NCI-H748 (cell line): ENCODE data around the gene PRXL2C.
"Not testable (repeated sequence)": the region's sequence is repeated elsewhere in the genome, so short reads cannot be mapped to it uniquely, and the experiment has no call there.

Experiments used
- DNase-seq: peaks from one replicate; lab custom pipeline; 2025; ENCODE audit not compliant: unreplicated experiment; lab: John Stamatoyannopoulos, UW

The PRXL2C gene

DNA sequence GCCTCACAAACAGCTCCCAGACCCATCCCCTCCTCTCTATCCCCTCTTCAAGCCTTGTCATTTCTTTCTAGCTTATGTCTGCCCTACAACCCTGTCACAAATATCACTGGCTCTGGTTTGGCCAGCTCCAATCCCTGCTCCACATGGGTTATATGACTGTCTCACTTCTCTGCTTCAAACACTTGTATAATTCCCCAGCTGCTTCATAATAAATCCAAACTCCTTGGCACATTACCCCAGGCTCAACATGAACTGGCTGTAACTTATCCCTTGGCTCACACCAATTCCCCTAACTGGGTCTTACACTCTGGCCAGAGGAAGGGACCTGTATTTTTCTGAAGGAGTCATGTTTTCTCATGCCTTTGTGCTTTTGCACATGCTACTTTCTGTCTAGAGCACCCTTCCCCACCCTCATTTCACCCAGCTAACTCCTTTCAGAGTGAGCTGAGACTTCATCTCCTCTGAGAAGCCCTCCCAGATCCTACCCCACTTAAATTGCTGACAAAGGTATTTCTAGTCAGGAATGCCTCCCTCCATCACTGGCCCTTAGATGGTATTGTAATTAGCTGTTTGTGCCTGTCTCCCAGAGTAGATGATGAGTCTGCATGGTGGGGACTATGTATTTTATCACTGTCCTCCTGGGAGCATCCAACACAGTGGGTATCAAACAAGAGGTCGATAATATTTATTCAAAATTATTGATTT lies 5.3 kb downstream of the PRXL2C start:
- DNase-seq = no peak

DNA sequence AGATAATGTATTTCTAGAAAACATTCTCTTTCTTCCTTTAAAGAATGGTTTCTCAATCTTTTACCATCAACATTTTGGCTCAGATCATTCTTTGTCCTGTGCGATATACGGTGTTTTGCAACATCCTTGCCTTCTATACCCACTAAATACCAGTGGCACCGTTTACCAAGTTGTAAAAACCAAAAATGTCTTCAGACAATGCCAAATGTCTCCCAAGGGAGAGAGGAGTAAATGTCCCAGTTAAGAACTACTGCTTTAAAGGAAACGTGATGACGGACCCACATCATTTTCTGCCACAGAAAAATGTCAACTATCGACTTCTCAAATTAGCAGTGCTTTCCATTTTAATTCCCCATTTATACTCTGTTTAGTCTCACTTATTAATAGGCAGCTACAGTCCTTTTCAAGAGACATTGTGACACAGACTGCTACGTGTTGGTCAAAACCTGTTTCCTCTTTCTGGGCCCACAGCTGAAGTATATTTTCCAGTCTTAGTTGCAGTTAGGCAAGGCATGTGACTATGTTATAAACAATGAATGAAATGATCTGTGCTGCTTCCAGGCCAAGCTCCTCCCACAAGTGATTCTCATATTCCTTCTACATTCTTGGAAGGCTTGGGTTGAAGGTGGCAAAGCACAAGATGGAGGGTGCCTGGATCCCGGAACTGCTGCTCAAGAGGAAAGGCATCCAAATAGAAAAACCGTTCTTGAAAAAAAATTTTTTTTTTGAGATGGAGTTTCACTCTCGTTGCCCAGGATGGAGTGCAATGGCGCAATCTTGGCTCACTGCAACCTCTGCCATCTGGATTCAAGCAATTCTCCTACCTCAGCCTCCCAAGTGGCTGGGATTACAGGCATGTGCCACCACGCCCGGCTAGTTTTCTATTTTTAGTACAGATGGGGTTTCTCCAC lies 8.8 kb downstream of the PRXL2C start:
- DNase-seq = no peak

- peak; percentile 97 for DNase-seq
These were observed 11.0 kb downstream of the PRXL2C start for GRCh38 chr9:96644137-96644536.

GRCh38 chr9:96641514-96641913 lies 13.6 kb downstream of the PRXL2C start:
- no peak for DNase-seq

DNA sequence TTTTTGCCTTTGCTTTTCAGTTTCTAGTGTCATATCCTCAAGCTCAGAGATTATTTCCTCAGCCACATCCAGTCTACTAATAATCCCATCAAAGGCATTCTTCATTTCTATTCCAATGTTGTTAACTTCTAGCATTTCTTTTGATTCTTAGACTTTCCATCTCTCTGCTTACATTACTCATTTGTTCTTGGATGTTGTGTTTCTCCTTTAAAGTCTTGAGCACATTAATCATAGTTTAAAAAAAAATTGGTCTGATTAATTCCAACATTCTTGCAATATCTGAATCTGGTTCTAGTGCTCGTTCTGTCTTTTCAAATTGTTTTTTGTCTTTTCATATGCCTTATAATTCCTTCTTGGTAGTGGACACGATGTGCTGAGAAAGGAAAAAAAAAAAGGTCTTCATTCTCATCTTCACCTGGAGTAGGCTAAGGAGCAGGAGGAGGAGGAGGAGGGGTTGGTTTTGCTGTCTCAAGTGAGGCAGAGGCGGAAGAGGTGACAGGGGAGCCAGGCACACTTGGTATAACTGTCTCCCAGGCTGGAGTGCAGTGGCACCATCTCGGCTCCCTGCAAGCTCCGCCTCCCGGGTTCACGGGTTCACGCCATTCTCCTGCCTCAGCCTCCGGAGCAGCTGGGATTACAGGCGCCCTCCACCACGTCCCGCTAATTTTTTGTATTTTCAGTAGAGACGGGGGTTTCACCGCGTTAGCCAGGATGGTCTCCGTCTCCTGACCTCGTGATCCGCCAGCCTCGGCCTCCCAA lies 16.3 kb downstream of the PRXL2C start:
- no peak for DNase-seq

- no peak for DNase-seq
These were observed 18.7 kb downstream of the PRXL2C start for GRCh38 chr9:96636368-96636767.

DNA sequence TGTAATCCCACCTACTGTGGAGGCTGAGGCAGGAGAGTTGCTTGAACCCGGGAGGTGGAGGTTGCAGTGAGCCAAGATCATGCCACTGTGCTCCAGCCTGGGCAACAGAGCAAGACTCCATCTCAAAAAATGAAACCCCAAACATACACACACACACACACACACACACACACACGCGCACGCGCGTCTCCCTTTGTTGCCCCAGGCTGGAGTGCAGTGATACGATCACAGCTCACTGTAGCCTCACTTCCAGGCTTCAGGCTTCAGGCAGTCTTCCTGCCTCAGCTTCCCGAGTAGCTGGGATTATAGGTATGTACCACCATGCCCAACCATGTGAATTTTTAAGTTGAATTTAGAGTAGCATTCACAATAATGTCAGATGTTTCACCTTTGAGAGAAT lies 21.5 kb downstream of the PRXL2C start:
- not testable (repeated sequence) for DNase-seq

DNA sequence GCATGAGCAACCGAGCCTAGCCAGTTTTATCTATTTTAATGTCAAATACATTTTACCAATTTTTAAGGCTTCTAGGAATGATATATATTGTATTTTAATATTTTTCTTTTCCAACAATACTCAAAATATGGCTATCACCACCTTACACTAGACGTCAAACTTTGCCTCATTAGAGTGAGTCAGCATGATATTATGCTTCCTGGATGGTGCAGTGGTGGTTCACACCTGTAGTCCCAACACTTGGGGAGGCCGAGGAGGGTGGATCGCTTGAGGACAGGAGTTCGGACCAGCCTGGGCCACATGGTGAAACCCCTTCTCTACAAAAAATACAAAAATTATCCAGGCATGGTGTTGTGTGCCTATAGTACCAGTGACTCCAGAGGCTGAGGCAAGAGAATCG lies 28.2 kb downstream of the PRXL2C start:
- no peak for DNase-seq

DNA sequence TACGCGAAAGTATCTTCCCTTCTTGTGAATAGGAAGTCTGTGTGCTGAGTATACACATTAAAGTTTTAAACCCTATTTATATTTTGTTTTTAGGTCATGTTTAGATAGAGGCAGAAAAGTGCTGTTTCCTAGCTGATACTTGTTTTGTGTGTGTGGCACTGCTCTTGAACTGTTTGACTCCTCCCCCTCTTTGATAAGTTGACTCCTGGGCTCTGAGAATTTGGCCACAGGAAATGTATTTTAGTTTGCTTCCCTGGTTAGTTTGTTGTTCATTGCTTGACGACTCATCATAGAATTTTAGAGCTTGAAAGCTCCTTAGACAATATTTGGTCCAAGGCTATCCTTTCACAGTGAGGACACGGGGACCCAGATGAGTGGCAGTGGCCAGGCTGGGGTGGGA lies 33.5 kb downstream of the PRXL2C start:
- no peak for DNase-seq

DNA sequence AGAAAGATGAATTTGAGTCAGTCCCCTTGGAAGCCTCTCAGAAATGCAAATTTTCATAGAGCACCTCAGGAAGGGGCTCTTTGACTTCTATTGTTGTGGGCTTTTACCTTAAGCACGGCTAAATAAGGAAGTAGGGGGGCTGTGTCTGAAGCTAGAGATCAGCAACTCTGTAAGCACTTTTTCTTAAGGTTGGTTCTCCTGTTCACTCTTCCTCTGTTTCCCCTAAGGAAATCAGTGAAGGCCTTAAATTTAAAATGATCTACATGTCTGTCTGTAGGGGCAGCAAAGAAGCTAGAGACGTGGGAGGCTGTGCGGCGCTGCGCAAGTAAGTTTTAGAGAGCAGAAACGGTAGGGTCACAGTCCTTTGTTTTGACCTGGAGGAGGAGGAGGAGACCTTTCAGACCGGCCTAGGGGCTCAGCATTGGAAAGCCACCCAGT lies 34.3 kb downstream of the PRXL2C start:
- DNase-seq = no peak

DNA sequence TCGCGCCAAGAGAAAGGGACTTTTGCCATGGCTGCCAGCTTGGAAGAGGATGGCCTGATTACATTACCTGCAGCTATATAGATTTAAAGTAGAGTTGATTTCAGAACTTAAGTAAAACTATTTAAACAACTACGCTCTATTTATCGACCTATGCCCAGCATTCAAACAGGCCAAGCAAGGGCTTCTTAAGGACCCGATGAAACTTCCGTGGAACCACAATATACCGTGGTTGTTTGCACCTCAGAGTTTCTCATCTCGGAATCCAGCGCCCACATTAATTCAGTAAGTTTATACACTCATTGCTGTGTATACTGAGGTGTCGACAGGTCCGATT lies 35.0 kb downstream of the PRXL2C start:
- DNase-seq = no peak

GRCh38 chr9:96619491-96620180 lies 35.5 kb downstream of the PRXL2C start, which contains the start of gene CDC14B:
Gene CDC14B (minus strand): TSS chr9:96619843. CDS start chr9:96619378, 465 bp downstream.
- DNase-seq = peak; percentile 91

- DNase-seq = peak; percentile 57
These were observed 36.0 kb downstream of the PRXL2C start for GRCh38 chr9:96619124-96619465.

DNA sequence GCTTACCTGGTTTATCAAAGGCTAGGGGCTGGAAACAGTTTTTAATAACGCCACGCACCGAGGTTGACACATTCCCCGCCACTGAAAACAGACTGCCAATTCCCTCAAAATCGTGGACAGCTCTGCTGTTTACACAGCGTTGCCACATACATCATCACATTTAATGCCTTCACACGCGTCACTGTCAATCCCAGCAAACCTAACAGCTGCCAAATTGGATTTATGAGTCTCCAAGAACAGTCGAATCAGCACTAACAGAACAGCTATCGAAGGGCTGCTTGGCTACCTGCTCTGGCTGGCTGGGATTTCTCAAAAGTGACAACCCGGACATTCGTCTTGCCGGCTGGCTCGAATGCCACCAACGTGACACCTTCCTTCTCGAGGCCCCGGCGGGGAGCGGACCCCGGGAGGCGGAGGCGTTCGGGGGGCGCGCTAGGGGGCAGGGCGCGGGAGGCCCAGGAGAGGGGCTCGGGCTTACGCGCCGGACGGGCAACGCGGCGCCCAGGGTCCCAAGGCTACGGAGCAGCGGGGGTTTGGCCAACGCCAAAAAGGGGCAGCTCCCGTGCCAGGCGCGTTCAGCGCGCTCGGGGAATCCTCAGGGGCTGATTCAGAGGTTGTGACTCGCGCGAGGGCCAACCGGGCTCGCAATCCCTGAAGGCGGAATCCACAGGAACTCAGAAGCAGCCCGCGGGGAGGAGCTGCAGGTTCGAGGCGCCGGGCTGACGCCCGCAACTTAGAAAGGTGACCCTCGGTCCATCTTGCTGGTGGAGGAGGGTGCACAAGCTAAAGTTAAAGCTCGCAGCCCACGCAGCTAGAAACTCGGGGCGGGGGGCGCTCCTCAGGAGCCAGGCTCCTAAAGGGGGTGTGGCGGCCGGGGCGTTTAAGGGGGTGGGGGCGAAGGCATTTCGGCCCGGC lies 36.7 kb downstream of the PRXL2C start:
- DNase-seq = peak; percentile 72

DNA sequence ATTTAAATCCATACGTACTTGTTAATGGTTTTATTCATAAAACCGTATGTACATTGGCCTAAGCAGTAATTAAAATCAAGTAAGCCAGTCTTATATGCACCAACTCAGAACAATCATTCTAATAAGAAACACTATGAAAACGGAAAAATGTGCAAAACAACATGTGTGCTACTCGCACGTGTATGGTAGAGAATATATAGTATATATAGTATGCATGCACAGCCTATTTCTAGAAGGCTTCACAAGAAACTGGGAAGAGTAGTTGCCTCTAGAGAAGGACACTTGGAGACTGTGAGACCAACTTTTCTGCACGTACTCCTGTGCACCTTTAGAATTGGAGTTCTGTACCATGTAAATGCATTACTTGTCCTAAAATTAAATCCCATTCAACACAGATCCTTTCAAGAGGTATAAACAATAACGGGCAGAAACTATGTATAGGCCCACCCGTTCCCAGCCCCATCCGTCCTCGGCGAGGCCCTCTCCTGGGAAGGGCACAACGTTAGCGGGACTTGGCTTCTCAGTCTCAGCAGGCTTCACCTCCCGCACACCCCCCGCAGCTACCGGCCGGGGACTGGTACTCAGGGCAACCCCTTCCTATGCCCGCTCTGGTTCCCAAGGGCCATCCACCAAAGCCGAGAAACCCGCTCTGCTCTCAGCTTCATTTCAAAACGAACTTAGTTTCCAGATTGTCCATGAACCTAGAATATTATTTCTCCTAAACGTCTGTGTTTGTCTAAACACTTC lies 37.5 kb downstream of the PRXL2C start:
- no peak for DNase-seq

DNA sequence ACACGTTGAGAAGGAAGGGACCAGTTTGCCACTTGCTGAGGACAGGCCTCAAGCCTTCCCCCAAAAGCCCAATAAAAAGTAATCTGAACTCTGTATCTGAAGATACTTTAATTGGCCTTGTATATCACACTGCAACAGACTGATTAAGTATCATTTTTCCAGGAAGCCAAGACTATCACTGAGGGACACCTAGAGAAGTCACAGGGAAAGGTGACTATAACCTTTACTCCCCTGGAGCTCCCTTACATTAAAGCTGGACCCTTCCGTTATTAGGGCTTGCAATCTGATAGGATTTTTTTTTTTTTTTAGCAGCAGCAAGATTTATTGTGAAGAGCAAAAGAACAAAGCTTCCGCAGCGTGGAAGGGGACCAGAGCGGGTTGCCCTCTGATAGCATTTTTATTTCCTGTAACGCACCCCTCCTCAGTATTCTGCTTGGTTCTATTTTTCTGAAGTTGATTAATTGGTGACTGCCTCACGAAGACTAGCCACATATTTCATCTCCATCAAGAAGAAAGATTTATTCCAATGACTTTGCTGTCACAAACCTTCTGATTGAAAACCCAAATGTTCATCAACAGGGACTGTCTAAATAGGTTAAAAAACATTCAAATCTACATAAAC lies 38.2 kb downstream of the PRXL2C start:
- no peak for DNase-seq

DNA sequence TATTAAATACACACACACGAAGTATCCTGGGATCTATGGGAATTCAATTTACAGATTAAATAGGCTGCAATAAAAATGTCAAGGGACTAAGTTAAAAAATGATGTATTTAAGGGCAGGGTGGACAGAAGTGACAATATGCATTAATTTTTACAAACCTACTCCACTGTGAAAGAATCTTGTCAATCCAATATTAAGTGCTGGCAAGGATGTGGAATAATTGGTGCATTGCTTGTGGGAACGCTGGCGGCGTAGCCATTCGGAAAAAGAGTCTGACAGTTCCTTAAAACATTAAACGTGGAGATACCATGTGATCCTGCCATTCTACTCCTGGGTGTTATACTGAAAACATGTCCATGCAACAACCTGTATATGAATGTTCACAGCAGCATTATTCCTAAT lies 39.7 kb downstream of the PRXL2C start:
- DNase-seq = no peak

- DNase-seq = not testable (repeated sequence)
These were observed 40.5 kb downstream of the PRXL2C start for GRCh38 chr9:96614664-96615063.
